Measurements from ENCODE around the gene MYZAP.

- no peak for TF ChIP-seq CTCF (conservative IDR thresholded peaks at IDR 0.05; ENCODE audit: low read length)
- TF ChIP-seq EZH2phosphoT487 (IDR thresholded peaks at IDR 0.05; ENCODE audit: borderline replicate concordance) = no peak
Measured at GRCh38 chr15:57553526-57553925, 38.2 kb upstream of the MYZAP start.

Data from Loucy (cell line).